ENCODE measurements around the gene KDM6A.
"Not testable (repeated sequence)": the region's sequence is repeated elsewhere in the genome, so short reads cannot be mapped to it uniquely, and the experiment has no call there.

KDM6A gene

GRCh38 chrX:44967221-44967620 is 94.2 kb downstream of the KDM6A start:
- DNase-seq, result no peak

- DNase-seq, result no peak
These were observed 97.7 kb downstream of the KDM6A start for GRCh38 chrX:44970709-44971108.

- DNase-seq, result no peak
These were observed 98.7 kb downstream of the KDM6A start for GRCh38 chrX:44971674-44972073.

- no peak for DNase-seq
These were observed 99.1 kb downstream of the KDM6A start for GRCh38 chrX:44972132-44972531.

- DNase-seq, result no peak
These were observed 100.5 kb downstream of the KDM6A start for GRCh38 chrX:44973420-44973932.

- no peak for DNase-seq
These were observed 101.5 kb downstream of the KDM6A start for GRCh38 chrX:44974451-44974850.

GRCh38 chrX:44975666-44976263 is 102.8 kb downstream of the KDM6A start:
- no peak for DNase-seq

GRCh38 chrX:44978976-44979375 is 106.0 kb downstream of the KDM6A start:
- DNase-seq, result no peak

GRCh38 chrX:44980403-44980802 is 107.4 kb downstream of the KDM6A start:
- DNase-seq, result no peak

- no peak for DNase-seq
These were observed 107.9 kb downstream of the KDM6A start for GRCh38 chrX:44980883-44981282.

- no peak for DNase-seq
These were observed 117.2 kb downstream of the KDM6A start for GRCh38 chrX:44989995-44990770.

GRCh38 chrX:44992775-44993174 is 119.8 kb downstream of the KDM6A start:
- no peak for DNase-seq

- DNase-seq, result no peak
These were observed 123.3 kb downstream of the KDM6A start for GRCh38 chrX:44996277-44996676.

GRCh38 chrX:44997282-44997812 is 124.4 kb downstream of the KDM6A start:
- no peak for DNase-seq

- DNase-seq, result no peak
These were observed 124.9 kb downstream of the KDM6A start for GRCh38 chrX:44997888-44998287.

GRCh38 chrX:44999237-44999636 is 126.2 kb downstream of the KDM6A start:
- DNase-seq, result peak in 1 of 2 donors; percentile 2

- not testable (repeated sequence) for DNase-seq
These were observed 126.9 kb downstream of the KDM6A start for GRCh38 chrX:44999872-45000271.

GRCh38 chrX:45001048-45001447 is 128.1 kb downstream of the KDM6A start:
- DNase-seq, result no peak

GRCh38 chrX:45003085-45003484 is 130.1 kb downstream of the KDM6A start:
- no peak for DNase-seq

GRCh38 chrX:45006002-45006800 is 133.2 kb downstream of the KDM6A start:
- no peak for DNase-seq

GRCh38 chrX:45007598-45007997 is 134.6 kb downstream of the KDM6A start:
- no peak for DNase-seq

GRCh38 chrX:45009371-45010000 is 136.5 kb downstream of the KDM6A start:
- no peak for DNase-seq

- DNase-seq, result no peak
These were observed 138.1 kb downstream of the KDM6A start for GRCh38 chrX:45011131-45011530.

Data from stimulated activated CD4-positive, alpha-beta T cell treated with anti-CD3 and anti-CD28 coated beads, Interleukin-2, amount 100 ng/mL, for 48 hours (primary cell).